Type B pancreatic cell (in vitro differentiated cells): ENCODE data around the gene ZDHHC6. TPM values are rescaled to one million over a fixed set of nuclear protein-coding genes. Genes with fewer than 3 reads are reported as not detected.
A peak's percentile ranks its signal among the peaks of the same experiment; 100 is the strongest.

Experiments used
- DNase-seq: peaks from one replicate; pipeline ENCODE4 v3.0.0; 2021; ENCODE audit warnings: mixed read lengths; ENCODE audit not compliant: unreplicated experiment; ENCODE audit errors: extremely low spot score
- H3K27ac Mint-ChIP-seq: 2 replicates; pipeline ENCODE4 v1.8.0; 2021; ENCODE audit warnings: mild to moderate bottlenecking, mixed read lengths
- H3K27me3 Mint-ChIP-seq: 2 replicates; pipeline ENCODE4 v1.8.0; 2021; ENCODE audit warnings: mixed read lengths
- H3K36me3 Mint-ChIP-seq: 2 replicates; pipeline ENCODE4 v1.8.0; 2021; ENCODE audit warnings: mixed read lengths
- H3K4me1 Mint-ChIP-seq: one replicate; pipeline ENCODE4 v1.8.0; 2021; ENCODE audit warnings: mixed read lengths; ENCODE audit not compliant: unreplicated experiment
- H3K4me3 Mint-ChIP-seq: 2 replicates; pipeline ENCODE4 v1.8.0; 2021; ENCODE audit warnings: mild to moderate bottlenecking, mixed read lengths
- H3K9me3 Mint-ChIP-seq: 2 replicates; pipeline ENCODE4 v1.8.0; 2021; ENCODE audit warnings: mixed read lengths
- CTCF ChIP-seq: fragments of 200-600 bp; sonication (generic); conservative IDR thresholded peaks from 2 replicates; pipeline ENCODE4 v1.5.0; 2021; ENCODE audit warnings: antibody characterized with exemption, mild to moderate bottlenecking
- total RNA-seq: library from RNA; stranded (reverse); gene quantifications from 2 replicates; pipeline ENCODE4 v1.2.1, GENCODE V29; 2021; ENCODE audit warnings: low replicate concordance

Gene ZDHHC6
- total RNA-seq, 1 donor from 2014 or later: 42.2 TPM

DNA sequence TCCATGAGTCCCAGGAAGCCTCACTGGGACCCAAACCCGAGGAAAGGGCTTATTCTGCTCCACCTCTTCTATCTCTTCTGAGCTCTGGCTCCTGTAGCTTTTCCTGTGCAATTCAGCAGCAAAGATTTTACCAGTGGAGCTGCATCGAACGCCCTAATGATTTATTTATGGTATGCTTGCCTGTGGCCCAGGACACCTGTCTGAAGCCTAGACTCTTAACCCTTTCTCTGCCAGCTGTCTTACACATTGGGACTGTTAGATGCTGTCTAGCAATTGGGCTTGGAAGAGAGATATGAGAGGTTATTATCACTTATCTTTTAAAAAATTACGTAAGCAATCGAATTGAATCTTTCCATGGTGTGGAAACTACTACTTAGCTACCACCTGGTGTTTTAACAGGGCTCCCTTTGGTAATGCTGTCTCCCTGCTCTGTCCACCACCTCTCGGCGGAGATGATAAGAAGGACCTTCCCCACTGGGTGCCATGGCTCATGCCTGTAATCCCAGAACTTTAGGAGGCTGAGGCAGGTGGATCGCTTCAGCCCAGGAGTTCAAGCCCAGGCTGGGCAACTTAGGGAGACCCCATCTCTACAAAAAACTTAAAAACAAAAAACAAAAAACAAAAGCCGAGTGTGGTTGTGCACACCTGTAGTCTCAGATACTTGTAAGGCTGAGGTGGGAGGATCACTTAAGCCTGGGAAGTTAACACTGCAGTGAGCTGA, 64.0 kb downstream of the ZDHHC6 start:
- no peak for DNase-seq
- Mint-ChIP-seq H3K27me3 (no peaks in the 10 kb centered on the region), H3K36me3 (no peaks in the 10 kb centered on the region), H3K4me3 (no peak overlapping the region), H3K27ac (peak overlapping the region; percentile 38), H3K4me1 (peaks cover 11% of the 10 kb centered on the region), H3K9me3 (no peaks in the 10 kb centered on the region)
- TF ChIP-seq CTCF: no peak

Other genes with a start within 250 kb of the ZDHHC6 start
- 0.10 TPM in 1 of 2 replicates, not detected in the other for gene TECTB, start 163.5 kb downstream of the ZDHHC6 start, total RNA-seq
- gene ACSL5, start 72.8 kb downstream of the ZDHHC6 start, total RNA-seq: 13.9 and 39.7 TPM in 2 replicates
- gene VTI1A, start 301 bp upstream of the ZDHHC6 start, total RNA-seq: 27.0 and 32.6 TPM in 2 replicates